Ascending aorta (tissue), 2 donors: ENCODE measurements around the gene FKBP8. TPM values are rescaled to one million over a fixed set of nuclear protein-coding genes. Genes with fewer than 3 reads are reported as not detected.

Experiments
- DNase-seq, 2 donors: peaks; one replicate each; pipeline ENCODE4 v3.0.0-alpha.2; 2019; ENCODE audit warnings: low spot score in 2 of 2
- H3K27ac ChIP-seq, 2 donors: fragments of 200-600 bp; sonication (generic); one replicate each; pipeline ENCODE4 v1.5.1; 2016 to 2017; ENCODE audit warnings: mild to moderate bottlenecking in 1 of 2
- H3K27me3 ChIP-seq: fragments of 200-600 bp; sonication (generic); one replicate; pipeline ENCODE4 v1.5.1; 2017
- H3K36me3 ChIP-seq, 2 donors: fragments of 200-600 bp; sonication (generic); one replicate each; pipeline ENCODE4 v1.5.1; 2016
- H3K4me1 ChIP-seq, 2 donors: fragments of 200-600 bp; sonication (generic); one replicate each; pipeline ENCODE4 v1.5.1; 2016 to 2017; ENCODE audit warnings: mild to moderate bottlenecking in 1 of 2
- H3K4me3 ChIP-seq, 2 donors: fragments of 200-600 bp; sonication (generic); one replicate each; pipeline ENCODE4 v1.5.1; 2016 to 2017; ENCODE audit warnings: mild to moderate bottlenecking in 1 of 2
- H3K9me3 ChIP-seq, 2 donors: fragments of 200-600 bp; sonication (generic); one replicate each; pipeline ENCODE4 v1.5.1; 2016
- CTCF ChIP-seq, 3 experiments: fragments of 200-600 bp in 2 of 3; fragments of 450-650 bp in 1 of 3; sonication (generic) in 2 of 3; IDR thresholded peaks; one replicate each; pipeline ENCODE4 v1.5.1; 2016 to 2019; ENCODE audit warnings: antibody characterized with exemption in 3 of 3, mild to moderate bottlenecking in 1 of 3, moderate library complexity in 1 of 3
- intact Hi-C: fragments of 100-400 bp; cut with DNase I; formaldehyde crosslinking; loops from one replicate; pipeline ENCODE4 v1.15.1; 2023
- total RNA-seq: library from RNA; depleted of rRNA; stranded (reverse); fragments of >200 nt; gene quantifications from one replicate; pipeline ENCODE4 v1.1.0, GENCODE V29; 2016

The FKBP8 gene
- total RNA-seq, 1 donor from 2014 or later = 395 TPM

- H3K27ac ChIP-seq = peak overlapping the region; percentile 62 to 64
- no peaks in the 10 kb centered on the region for H3K36me3 ChIP-seq
- intact Hi-C loops = no loop called here
- H3K27me3 ChIP-seq = no peaks in the 10 kb centered on the region
- no peak overlapping the region for H3K4me3 ChIP-seq
- no peaks in the 10 kb centered on the region for H3K9me3 ChIP-seq
- DNase-seq = peak in 1 of 2 donors; percentile 86
- no peak for TF ChIP-seq CTCF (IDR thresholded peaks at IDR 0.05)
- H3K4me1 ChIP-seq = peaks cover 5 to 56% of the 10 kb centered on the region in 2 donors
Observed at GRCh38 chr19:18514800-18515682, 28.3 kb downstream of the FKBP8 start.

- intact Hi-C loops = no loop called here
- H3K4me3 ChIP-seq = no peak overlapping the region
- H3K27me3 ChIP-seq = no peaks in the 10 kb centered on the region
- peaks cover 4 to 59% of the 10 kb centered on the region in 2 donors for H3K4me1 ChIP-seq
- no peaks in the 10 kb centered on the region for H3K36me3 ChIP-seq
- DNase-seq = no peak
- H3K27ac ChIP-seq = peak overlapping the region; percentile 62 to 64
- H3K9me3 ChIP-seq = no peaks in the 10 kb centered on the region
- no peak for TF ChIP-seq CTCF (IDR thresholded peaks at IDR 0.05)
Observed at GRCh38 chr19:18513868-18514267, 29.5 kb downstream of the FKBP8 start.

- no peaks in the 10 kb centered on the region for H3K27me3 ChIP-seq
- no peak for TF ChIP-seq CTCF (IDR thresholded peaks at IDR 0.05)
- H3K4me1 ChIP-seq = peaks cover 24 to 77% of the 10 kb centered on the region in 2 donors
- peak overlapping the region in 1 of 2 donors; percentile 48 for H3K27ac ChIP-seq
- DNase-seq = no peak
- intact Hi-C loops = no loop called here
- H3K4me3 ChIP-seq = no peak overlapping the region
- no peaks in the 10 kb centered on the region for H3K36me3 ChIP-seq
- no peaks in the 10 kb centered on the region for H3K9me3 ChIP-seq
Observed at GRCh38 chr19:18510216-18510615, 33.2 kb downstream of the FKBP8 start.

GRCh38 chr19:18508585-18508984 lies 34.8 kb downstream of the FKBP8 start:
- H3K36me3 ChIP-seq = no peaks in the 10 kb centered on the region
- H3K4me3 ChIP-seq = no peak overlapping the region
- TF ChIP-seq CTCF (IDR thresholded peaks at IDR 0.05) = no peak
- peak overlapping the region; percentile 14 to 68 for H3K27ac ChIP-seq
- no peaks in the 10 kb centered on the region for H3K27me3 ChIP-seq
- intact Hi-C loops = no loop called here
- no peaks in the 10 kb centered on the region for H3K9me3 ChIP-seq
- peaks cover 36 to 82% of the 10 kb centered on the region in 2 donors for H3K4me1 ChIP-seq
- DNase-seq = no peak

GRCh38 chr19:18507727-18508440 lies 35.5 kb downstream of the FKBP8 start:
- intact Hi-C loops = no loop called here
- no peak for TF ChIP-seq CTCF (IDR thresholded peaks at IDR 0.05)
- DNase-seq = no peak

More at GRCh38 chr19:18507727-18508440, 35.5 kb downstream of the FKBP8 start:
- H3K9me3 ChIP-seq = no peaks in the 10 kb centered on the region
- no peak overlapping the region for H3K4me3 ChIP-seq
- H3K27me3 ChIP-seq = no peaks in the 10 kb centered on the region
- peaks cover 40 to 82% of the 10 kb centered on the region in 2 donors for H3K4me1 ChIP-seq
- H3K27ac ChIP-seq = peak overlapping the region; percentile 60 to 68
- no peaks in the 10 kb centered on the region for H3K36me3 ChIP-seq
